Measurements from ENCODE around the gene BTBD6. TPM values are rescaled to one million over a fixed set of nuclear protein-coding genes. Genes with fewer than 3 reads are reported as not detected.
"Not testable (repeated sequence)": the region's sequence is repeated elsewhere in the genome, so short reads cannot be mapped to it uniquely, and the experiment has no call there.

Gene BTBD6
- total RNA-seq, 2 donors from 2014 or later = 38.4 to 42.4 TPM

GRCh38 chr14:105282098-105282725 lies 33.9 kb downstream of the BTBD6 start:
- intact Hi-C loops (cut with DNase I) = loop anchor here in 1 of 2 donors (10.0 kb wide), 1 partner anchor 187 kb away; no protein-coding TSS in a partner anchor
- no peak for DNase-seq (ENCODE audit: low spot score)

DNA sequence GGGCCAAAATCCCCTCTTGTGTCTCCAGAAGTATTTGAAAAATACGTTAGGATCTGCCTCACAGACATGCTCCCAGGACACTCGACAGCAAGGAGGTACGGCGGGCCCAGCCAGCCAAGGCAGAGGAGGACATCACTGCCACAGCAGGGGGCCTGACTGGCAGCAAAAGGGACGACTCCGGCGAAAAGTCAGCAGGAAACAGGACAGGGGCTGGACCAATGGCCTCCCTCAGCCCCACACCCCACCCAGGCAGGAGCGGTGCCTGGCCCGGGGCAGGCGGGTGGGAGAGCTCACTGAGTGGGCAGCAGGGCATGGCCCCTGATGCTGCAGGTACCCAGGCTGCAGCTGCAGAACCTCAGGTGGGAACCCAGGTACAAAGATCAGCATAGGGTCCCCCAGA lies 34.7 kb downstream of the BTBD6 start:
- peak; percentile 62 for DNase-seq (ENCODE audit: low spot score)
- intact Hi-C loops (cut with DNase I) = loop anchor here in 1 of 2 donors (10.0 kb wide), 1 partner anchor 188 kb away; no protein-coding TSS in a partner anchor

DNA sequence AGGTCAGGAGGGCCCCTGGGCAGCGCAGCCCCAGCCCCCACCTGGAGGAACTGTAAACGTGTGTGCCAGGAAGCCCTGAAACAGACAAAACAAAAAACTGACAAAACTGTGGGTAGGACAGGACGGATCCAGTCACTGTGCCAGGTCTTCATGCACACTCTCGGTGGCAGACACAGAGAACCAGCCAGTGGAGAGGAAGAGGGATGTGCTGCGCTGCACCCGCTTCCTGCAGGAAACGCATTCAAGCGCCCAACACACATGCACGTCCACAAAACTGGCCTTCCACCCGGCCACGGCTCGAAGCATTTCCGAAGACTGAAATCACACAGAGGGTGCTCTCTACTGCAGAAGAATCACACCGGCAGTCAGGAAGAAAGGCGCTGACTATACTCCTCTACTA lies 35.6 kb downstream of the BTBD6 start:
- intact Hi-C loops (cut with DNase I) = loop anchor here in 1 of 2 donors (10.0 kb wide), 1 partner anchor 189 kb away; no protein-coding TSS in a partner anchor
- DNase-seq (ENCODE audit: low spot score) = no peak

DNA sequence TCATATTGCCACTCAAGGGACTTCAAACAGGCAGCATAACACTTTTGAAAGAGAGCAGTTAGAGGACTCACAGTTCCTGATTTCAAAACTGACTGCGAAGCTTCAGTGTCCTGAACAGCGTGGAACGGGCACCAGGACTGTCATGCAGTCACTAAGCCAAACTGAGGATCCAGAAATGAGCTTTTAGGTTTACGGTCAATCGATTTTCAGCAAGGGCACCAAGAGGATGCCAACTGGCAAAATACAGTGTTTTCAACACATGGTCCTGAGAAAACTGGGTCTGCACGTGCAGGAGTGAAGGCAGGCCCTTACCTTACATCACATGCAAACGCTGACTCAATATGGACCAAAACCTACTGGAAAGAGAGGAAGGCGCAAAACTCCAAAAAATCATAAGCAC lies 36.8 kb downstream of the BTBD6 start:
- no peak for DNase-seq (ENCODE audit: low spot score)
- intact Hi-C loops (cut with DNase I) = loop anchor here in 1 of 2 donors (10.0 kb wide), 1 partner anchor 190 kb away; no protein-coding TSS in a partner anchor

- intact Hi-C loops (cut with DNase I) = loop anchor here in 1 of 2 donors (10.0 kb wide), 1 partner anchor 192 kb away; no protein-coding TSS in a partner anchor
- no peak for DNase-seq (ENCODE audit: low spot score)
These were observed 38.4 kb downstream of the BTBD6 start for GRCh38 chr14:105286759-105287144.

DNA sequence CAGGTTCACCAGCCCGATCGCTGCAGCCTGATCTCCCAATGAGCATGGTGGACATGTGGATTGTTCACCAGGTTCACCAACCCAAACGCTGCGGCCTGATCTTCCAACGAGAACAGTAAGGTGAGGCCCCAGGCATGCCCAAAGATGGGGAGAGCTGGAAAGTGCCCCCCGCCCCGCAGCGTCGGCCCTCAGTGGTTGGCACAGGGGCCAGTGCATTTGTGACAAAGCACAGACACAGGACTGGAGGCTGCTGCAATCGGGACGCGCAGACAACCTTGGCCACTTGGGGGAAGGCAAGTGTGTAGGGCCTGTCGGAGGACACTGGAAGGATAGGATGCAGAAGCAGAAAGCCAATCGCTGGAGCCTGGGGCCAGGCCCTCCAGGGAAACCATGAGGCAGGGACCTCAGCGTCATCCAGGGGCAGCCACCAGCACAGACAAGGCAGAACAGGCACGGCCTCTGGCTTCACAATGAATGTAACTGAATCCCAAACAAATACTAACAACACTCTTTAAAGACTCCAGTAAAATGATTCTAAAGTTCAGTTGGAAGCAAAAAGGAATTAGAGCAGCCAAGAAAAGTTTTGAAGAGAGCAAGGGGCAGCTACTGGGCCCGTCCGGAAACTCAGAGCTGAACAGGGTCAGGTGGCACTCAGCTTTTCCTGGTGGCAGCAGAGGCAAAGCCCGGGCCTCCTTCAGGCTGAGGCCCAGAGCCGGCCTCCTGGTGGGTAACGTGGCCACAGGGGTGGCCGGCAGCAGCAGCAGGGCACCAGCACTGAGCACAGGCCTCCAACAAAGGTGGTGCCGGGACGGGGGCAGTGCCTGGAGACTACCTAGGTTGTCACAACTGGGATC lies 39.1 kb downstream of the BTBD6 start:
- no peak for DNase-seq (ENCODE audit: low spot score)
- intact Hi-C loops (cut with DNase I) = loop anchor here in 1 of 2 donors (10.0 kb wide), 1 partner anchor 193 kb away; no protein-coding TSS in a partner anchor

- DNase-seq (ENCODE audit: low spot score) = not testable (repeated sequence)
- intact Hi-C loops (cut with DNase I) = loop anchor here in 1 of 2 donors (10.0 kb wide), 1 partner anchor 194 kb away; no protein-coding TSS in a partner anchor
These were observed 40.6 kb downstream of the BTBD6 start for GRCh38 chr14:105288936-105289335.

DNA sequence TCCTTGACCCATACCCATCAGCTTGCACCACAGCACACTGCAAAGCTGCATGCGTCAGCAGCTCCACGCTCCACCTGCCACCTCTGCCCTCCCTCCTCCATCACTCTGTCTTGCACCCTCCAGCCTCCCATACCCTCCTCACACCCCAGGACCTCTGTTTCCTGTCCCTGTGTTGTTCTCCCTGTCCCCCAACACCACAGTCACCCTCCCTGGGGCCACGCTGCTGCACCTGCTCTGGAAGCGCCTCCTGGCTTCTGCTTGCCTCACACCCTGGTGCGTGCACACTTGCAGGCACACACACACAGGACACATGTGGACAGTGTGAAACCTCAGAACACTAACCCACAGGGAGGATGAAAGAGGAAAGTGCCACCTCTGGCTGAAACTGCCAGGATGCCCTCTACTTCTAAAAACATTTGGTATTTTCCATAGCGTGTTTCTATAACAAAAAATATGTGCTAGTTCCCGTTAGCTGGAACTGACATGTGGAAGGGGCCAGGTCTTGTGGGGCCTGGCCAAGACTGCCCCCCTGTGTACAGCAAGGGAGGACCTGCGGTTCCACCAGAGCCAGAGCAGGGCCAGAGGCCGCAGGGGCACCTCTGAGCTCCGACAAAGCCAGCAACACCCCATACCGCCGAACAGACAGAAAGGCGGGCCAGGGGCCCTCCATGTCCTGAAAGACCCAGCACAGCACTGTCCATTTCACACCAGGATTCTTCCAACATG lies 42.5 kb downstream of the BTBD6 start:
- intact Hi-C loops (cut with DNase I) = no loop called here
- no peak for DNase-seq (ENCODE audit: low spot score)

DNA sequence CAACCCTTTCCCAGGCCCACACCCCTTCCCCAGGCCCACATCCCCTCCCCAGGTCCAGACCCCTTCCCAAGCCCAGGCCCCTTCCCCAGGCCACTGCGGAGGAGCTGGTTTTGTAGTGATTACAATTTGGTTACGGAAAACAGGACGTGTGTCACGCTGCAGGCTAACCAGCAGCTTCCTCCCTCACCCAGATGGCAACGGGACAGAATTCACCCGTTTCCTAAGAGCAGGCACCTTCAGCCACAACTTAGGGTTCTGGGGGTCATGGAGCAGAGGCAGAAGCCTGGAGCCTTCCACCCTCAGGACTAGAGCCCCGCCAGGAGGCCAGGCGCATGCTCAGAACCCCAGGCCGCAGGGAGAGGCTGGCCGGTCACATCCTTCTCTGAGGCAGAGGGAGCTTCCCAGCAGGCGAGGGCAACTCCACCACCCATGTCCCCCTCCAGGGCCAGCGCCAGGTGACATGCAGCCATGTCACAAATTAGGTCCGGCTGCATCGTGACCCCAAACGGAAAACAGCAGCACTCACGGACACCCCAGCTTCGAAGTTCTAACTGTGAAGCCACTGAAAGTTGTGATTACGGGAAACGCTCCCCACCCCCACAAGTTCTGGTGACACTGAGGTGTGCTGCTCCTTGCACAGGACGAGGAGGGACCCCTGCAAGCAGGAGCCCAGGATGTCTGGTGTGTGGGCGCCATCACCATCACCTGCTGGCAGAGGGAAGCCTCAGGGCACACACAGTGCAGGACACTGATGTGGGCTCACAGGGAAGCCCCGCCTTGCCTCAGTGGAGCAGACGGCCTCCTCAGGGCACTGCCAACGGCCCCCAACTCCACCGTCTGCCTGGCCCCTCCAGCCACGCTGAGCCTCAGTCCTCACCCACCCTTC lies 44.7 kb downstream of the BTBD6 start:
- intact Hi-C loops (cut with DNase I) = no loop called here
- peak; percentile 79 for DNase-seq (ENCODE audit: low spot score)

DNA sequence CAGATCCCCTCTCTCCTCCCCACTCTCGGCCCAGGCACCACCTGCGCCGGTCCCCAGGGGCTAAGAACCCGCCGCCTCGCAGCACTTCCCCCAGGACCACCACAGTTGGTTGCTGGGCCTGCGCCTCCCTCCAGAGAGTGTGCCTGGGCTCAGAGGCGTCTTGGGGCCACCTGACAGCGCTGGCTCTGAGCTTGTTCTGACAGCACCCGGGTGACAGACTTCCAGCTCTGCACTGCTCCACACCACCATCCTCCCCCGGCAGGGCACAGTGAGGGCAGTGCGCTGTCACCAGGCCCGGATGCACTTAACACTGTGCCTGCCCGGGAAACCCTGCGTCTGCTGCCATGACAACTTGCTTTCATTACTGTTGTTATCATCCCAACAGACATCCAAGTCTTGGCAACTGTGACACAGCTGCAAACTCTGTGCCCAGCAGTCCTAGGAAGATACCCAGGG lies 45.8 kb downstream of the BTBD6 start:
- DNase-seq (ENCODE audit: low spot score) = peak; percentile 82
- intact Hi-C loops (cut with DNase I) = no loop called here

GRCh38 chr14:105297311-105297710 lies 49.0 kb downstream of the BTBD6 start:
- intact Hi-C loops (cut with DNase I); DNase-seq (ENCODE audit: low spot score): not testable (repeated sequence)

GRCh38 chr14:105299654-105300541 lies 51.6 kb downstream of the BTBD6 start:
- intact Hi-C loops (cut with DNase I) = no loop called here
- DNase-seq (ENCODE audit: low spot score) = peak; percentile 88

Other genes starting within 250 kb of the BTBD6 start
- gene CDCA4, start 227.4 kb upstream of the BTBD6 start, total RNA-seq = 1 to 10 TPM; 4.3 to 4.8 TPM
- 1 to 10 TPM; 1.8 to 3.1 TPM for gene GPR132, start 183.1 kb upstream of the BTBD6 start, total RNA-seq
- gene JAG2, start 79.8 kb upstream of the BTBD6 start, total RNA-seq = 10 to 100 TPM; 13.0 to 17.3 TPM
- 10 to 100 TPM; 12.7 to 15.9 TPM for gene NUDT14, start 67.2 kb upstream of the BTBD6 start, total RNA-seq
- gene BRF1, start 52.5 kb downstream of the BTBD6 start, total RNA-seq = 10 to 100 TPM; 18.8 to 19.4 TPM
- 10 to 100 TPM; 61.3 to 69.4 TPM for gene PACS2, start 66.2 kb downstream of the BTBD6 start, total RNA-seq
- under 1 TPM; 0.23 to 0.71 TPM for gene TEX22, start 150.0 kb downstream of the BTBD6 start, total RNA-seq
- gene MTA1, start 171.3 kb downstream of the BTBD6 start, total RNA-seq = 10 to 100 TPM; 60.7 to 62.0 TPM
- gene CRIP2, start 226.3 kb downstream of the BTBD6 start, total RNA-seq = 100 to 1,000 TPM; 187 to 199 TPM
- gene CRIP1, start 238.4 kb downstream of the BTBD6 start, total RNA-seq = 100 to 1,000 TPM; 122 to 285 TPM
- gene TEDC1, start 242.7 kb downstream of the BTBD6 start, total RNA-seq = 10 to 100 TPM in 1 of 2 donors, 1 to 10 TPM in 1; 7.9 to 15.4 TPM

Measured in posterior vena cava (tissue), 2 donors.